ENCODE measurements around the gene GRIN1.

DNA sequence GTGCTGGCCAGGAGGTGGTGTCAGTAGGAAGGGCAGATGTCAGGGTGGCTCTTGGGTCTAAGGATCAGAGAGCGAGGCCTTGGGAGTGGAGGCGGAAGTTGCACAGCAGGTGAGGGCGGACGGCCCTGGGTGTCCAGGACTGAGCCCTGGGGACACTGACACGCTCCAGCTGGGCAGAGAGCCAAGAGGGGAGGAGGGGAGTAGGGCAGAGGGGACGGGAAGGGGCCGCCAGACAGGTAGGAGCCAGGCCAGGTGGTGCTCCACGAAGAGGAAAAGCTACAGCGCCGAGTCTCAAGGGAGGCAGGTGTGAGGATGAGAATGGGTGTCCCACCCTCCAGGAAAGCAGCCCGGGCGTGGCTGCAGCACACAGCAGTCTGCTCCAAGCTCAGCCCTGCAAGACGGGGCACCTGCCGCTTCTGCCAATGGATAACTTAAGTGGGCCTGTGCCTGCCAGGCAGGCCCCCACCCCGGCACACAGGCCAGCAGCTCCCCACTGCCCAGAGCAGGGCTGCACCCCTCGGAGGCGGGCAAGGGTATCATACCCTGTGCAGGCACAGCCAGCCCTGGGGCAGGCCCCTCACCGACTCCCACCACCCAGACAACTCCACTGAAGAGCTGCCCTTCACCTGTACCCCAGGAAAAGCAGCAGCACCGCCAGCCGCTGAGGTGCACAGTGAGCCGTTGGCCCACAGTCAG, 56.7 kb downstream of the GRIN1 start:
- TF ChIP-seq, protein P1, sequence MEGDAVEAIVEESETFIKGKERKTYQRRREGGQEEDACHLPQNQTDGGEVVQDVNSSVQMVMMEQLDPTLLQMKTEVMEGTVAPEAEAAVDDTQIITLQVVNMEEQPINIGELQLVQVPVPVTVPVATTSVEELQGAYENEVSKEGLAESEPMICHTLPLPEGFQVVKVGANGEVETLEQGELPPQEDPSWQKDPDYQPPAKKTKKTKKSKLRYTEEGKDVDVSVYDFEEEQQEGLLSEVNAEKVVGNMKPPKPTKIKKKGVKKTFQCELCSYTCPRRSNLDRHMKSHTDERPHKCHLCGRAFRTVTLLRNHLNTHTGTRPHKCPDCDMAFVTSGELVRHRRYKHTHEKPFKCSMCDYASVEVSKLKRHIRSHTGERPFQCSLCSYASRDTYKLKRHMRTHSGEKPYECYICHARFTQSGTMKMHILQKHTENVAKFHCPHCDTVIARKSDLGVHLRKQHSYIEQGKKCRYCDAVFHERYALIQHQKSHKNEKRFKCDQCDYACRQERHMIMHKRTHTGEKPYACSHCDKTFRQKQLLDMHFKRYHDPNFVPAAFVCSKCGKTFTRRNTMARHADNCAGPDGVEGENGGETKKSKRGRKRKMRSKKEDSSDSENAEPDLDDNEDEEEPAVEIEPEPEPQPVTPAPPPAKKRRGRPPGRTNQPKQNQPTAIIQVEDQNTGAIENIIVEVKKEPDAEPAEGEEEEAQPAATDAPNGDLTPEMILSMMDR (IDR thresholded peaks at IDR 0.05) = no peak
- no peak for TF ChIP-seq POLR2A (IDR thresholded peaks at IDR 0.05)

All from thyroid gland (tissue), 4 donors.